Astrocyte (in vitro differentiated cells and primary cell): ENCODE measurements around the gene NLGN4Y. TPM values are rescaled to one million over a fixed set of nuclear protein-coding genes. Genes with fewer than 3 reads are reported as not detected.

Experiments
- DNase-seq: peaks from one replicate; pipeline ENCODE4 v3.0.0-alpha.2; 2010; ENCODE audit warnings: low read depth
- FAIRE-seq: peaks from 2 replicates; lab custom pipeline; 2011; peaks lifted over from hg19 to GRCh38; lab: Jason Lieb, UNC
- H2AFZ ChIP-seq: 2 replicates; pipeline ENCODE4 v1.6.0; 2012; ENCODE audit warnings: low read depth, low read length, inconsistent platforms
- H3K27ac ChIP-seq: 2 replicates; pipeline ENCODE4 v1.5.1; 2011; ENCODE audit warnings: low read depth, low read length, inconsistent platforms
- H3K27me3 ChIP-seq: 2 replicates; pipeline ENCODE4 v1.6.0; 2011; ENCODE audit warnings: low read length, inconsistent platforms; ENCODE audit not compliant: insufficient read depth
- H3K36me3 ChIP-seq: 2 replicates; pipeline ENCODE4 v1.5.1; 2011; ENCODE audit warnings: low read length, inconsistent platforms; ENCODE audit not compliant: insufficient read depth
- H3K4me1 ChIP-seq: 2 replicates; pipeline ENCODE4 v1.5.1; 2011; ENCODE audit warnings: low read length, inconsistent platforms; ENCODE audit not compliant: insufficient read depth
- H3K4me2 ChIP-seq: 2 replicates; pipeline ENCODE4 v1.6.0; 2012; ENCODE audit warnings: low read length, inconsistent platforms
- H3K4me3 ChIP-seq: 2 replicates; pipeline ENCODE4 v1.5.1; 2011; ENCODE audit warnings: low read depth, mild to moderate bottlenecking, low read length, inconsistent platforms; ENCODE audit not compliant: insufficient read depth
- H3K79me2 ChIP-seq: 2 replicates; pipeline ENCODE4 v1.6.0; 2012; ENCODE audit warnings: mild to moderate bottlenecking, low read length, inconsistent platforms; ENCODE audit not compliant: insufficient read depth
- H3K9ac ChIP-seq: 2 replicates; pipeline ENCODE4 v1.6.0; 2012; ENCODE audit warnings: mild to moderate bottlenecking, low read length, inconsistent platforms
- H3K9me3 ChIP-seq: 2 replicates; pipeline ENCODE4 v1.5.1; 2012; ENCODE audit warnings: low read depth, mild to moderate bottlenecking, low read length, inconsistent platforms; ENCODE audit not compliant: insufficient read depth
- H4K20me1 ChIP-seq: 2 replicates; pipeline ENCODE4 v1.6.0; 2012; ENCODE audit warnings: low read length, inconsistent platforms; ENCODE audit not compliant: insufficient read depth
- H3K27ac Mint-ChIP-seq: one replicate; pipeline ENCODE4 v1.8.0; 2021; ENCODE audit warnings: mild to moderate bottlenecking, mixed read lengths; ENCODE audit not compliant: unreplicated experiment
- H3K27me3 Mint-ChIP-seq: one replicate; pipeline ENCODE4 v1.8.0; 2021; ENCODE audit warnings: low read depth, mixed read lengths; ENCODE audit not compliant: unreplicated experiment
- H3K36me3 Mint-ChIP-seq: one replicate; pipeline ENCODE4 v1.8.0; 2021; ENCODE audit warnings: low read depth, mixed read lengths; ENCODE audit not compliant: unreplicated experiment
- H3K4me1 Mint-ChIP-seq: one replicate; pipeline ENCODE4 v1.8.0; 2021; ENCODE audit warnings: low read depth, mixed read lengths; ENCODE audit not compliant: unreplicated experiment
- H3K4me3 Mint-ChIP-seq: one replicate; pipeline ENCODE4 v1.8.0; 2021; ENCODE audit warnings: mild to moderate bottlenecking, moderate library complexity, mixed read lengths; ENCODE audit not compliant: unreplicated experiment
- H3K9me3 Mint-ChIP-seq: one replicate; pipeline ENCODE4 v1.8.0; 2021; ENCODE audit warnings: mild to moderate bottlenecking, mixed read lengths; ENCODE audit not compliant: unreplicated experiment
- EZH2 ChIP-seq: IDR thresholded peaks from 2 replicates; pipeline ENCODE4 v1.6.1; 2012; ENCODE audit warnings: mild to moderate bottlenecking, low read length, inconsistent platforms; ENCODE audit not compliant: insufficient read depth
- total RNA-seq: library from RNA; stranded (reverse); gene quantifications from 2 replicates; pipeline ENCODE4 v1.2.1, GENCODE V29; 2021
- TF ChIP-seq, protein P1 (sequence below): IDR thresholded peaks from 2 replicates; pipeline ENCODE4 v1.5.1; 2011; ENCODE audit warnings: low read depth, mild to moderate bottlenecking, inconsistent platforms, low read length, moderate library complexity; ENCODE audit not compliant: insufficient read depth

The NLGN4Y gene
- total RNA-seq, 1 donor from 2014 or later, result 19.7 TPM

DNA sequence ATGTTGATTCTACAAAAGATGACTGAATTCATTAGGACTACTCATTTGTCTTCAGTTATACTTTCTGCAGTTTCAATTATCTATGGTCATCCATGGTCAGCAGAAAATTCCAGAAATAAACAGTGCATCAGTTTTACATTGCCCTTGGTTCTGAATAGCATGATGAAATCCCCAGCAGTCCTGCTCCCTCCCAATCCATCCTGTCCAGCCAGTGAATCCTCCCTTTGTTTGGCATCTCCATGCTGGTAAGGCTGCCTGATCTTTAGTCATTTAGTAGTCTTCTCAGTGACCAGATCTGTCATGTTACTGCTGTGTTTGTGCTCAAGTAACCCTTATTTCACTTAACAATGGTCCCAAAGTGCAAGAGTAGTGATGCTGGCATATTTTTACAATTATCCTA, 239.3 kb downstream of the NLGN4Y start:
- H3K27ac Mint-ChIP-seq, result no peak overlapping the region
- Histone ChIP-seq H3K4me1 (no peaks in the 10 kb centered on the region), H4K20me1 (no peaks in the 10 kb centered on the region), H3K79me2 (no peaks in the 10 kb centered on the region), H3K4me2 (no peak overlapping the region), H3K27me3 (no peaks in the 10 kb centered on the region), H2AFZ (no peak overlapping the region), H3K9me3 (no peaks in the 10 kb centered on the region), H3K36me3 (no peaks in the 10 kb centered on the region), H3K9ac (no peak overlapping the region), H3K27ac (no peak overlapping the region), H3K4me3 (no peak overlapping the region)
- DNase-seq (no peak), FAIRE-seq (no peak)
- no peak overlapping the region for H3K4me3 Mint-ChIP-seq
- H3K36me3 Mint-ChIP-seq, result no peaks in the 10 kb centered on the region
- peaks cover 2% of the 10 kb centered on the region for H3K4me1 Mint-ChIP-seq
- no peaks in the 10 kb centered on the region for H3K9me3 Mint-ChIP-seq
- no peaks in the 10 kb centered on the region for H3K27me3 Mint-ChIP-seq
- no peak for TF ChIP-seq EZH2
- TF ChIP-seq, protein P1, sequence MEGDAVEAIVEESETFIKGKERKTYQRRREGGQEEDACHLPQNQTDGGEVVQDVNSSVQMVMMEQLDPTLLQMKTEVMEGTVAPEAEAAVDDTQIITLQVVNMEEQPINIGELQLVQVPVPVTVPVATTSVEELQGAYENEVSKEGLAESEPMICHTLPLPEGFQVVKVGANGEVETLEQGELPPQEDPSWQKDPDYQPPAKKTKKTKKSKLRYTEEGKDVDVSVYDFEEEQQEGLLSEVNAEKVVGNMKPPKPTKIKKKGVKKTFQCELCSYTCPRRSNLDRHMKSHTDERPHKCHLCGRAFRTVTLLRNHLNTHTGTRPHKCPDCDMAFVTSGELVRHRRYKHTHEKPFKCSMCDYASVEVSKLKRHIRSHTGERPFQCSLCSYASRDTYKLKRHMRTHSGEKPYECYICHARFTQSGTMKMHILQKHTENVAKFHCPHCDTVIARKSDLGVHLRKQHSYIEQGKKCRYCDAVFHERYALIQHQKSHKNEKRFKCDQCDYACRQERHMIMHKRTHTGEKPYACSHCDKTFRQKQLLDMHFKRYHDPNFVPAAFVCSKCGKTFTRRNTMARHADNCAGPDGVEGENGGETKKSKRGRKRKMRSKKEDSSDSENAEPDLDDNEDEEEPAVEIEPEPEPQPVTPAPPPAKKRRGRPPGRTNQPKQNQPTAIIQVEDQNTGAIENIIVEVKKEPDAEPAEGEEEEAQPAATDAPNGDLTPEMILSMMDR, result no peak

DNA sequence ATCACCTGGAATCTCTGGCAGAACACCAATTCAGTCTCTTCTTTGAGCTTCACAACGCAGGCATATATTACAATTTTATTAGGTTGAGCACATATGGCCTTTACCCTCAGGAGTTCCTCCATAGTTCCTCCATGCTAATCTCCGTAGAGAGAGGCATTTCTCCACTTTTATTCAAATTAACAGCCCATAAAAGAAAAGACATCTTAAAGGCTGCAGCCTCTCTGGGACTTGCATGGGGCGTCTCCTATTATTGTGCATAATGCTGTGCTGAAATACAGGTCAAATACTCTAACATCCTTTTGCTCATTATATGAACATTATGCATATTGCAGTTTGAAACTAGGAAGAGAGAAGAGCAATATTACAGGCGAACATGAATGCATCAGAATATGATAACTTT, 253.9 kb downstream of the NLGN4Y start:
- no peaks in the 10 kb centered on the region for H3K36me3 ChIP-seq
- no peak overlapping the region for H3K9ac ChIP-seq
- H4K20me1 ChIP-seq, result no peaks in the 10 kb centered on the region
- no peaks in the 10 kb centered on the region for H3K9me3 ChIP-seq
- no peaks in the 10 kb centered on the region for H3K27me3 ChIP-seq
- DNase-seq, result no peak
- Mint-ChIP-seq H3K4me1 (no peaks in the 10 kb centered on the region), H3K27me3 (no peaks in the 10 kb centered on the region), H3K4me3 (no peak overlapping the region), H3K9me3 (peaks cover 8% of the 10 kb centered on the region), H3K27ac (no peak overlapping the region), H3K36me3 (no peaks in the 10 kb centered on the region)
- H3K27ac ChIP-seq, result no peak overlapping the region
- no peak for FAIRE-seq
- H3K4me2 ChIP-seq, result no peak overlapping the region
- H2AFZ ChIP-seq, result no peak overlapping the region
- no peaks in the 10 kb centered on the region for H3K4me1 ChIP-seq
- H3K4me3 ChIP-seq, result no peak overlapping the region
- TF ChIP-seq, protein P1, result no peak
- no peak for TF ChIP-seq EZH2
- no peaks in the 10 kb centered on the region for H3K79me2 ChIP-seq

GRCh38 chrY:14793104-14793503, 268.8 kb downstream of the NLGN4Y start:
- H3K27ac ChIP-seq, result no peak overlapping the region
- FAIRE-seq (no peak), DNase-seq (no peak)
- H3K9me3 ChIP-seq, result no peaks in the 10 kb centered on the region
- H2AFZ ChIP-seq, result no peak overlapping the region
- no peak overlapping the region for H3K9ac ChIP-seq
- H3K4me1 ChIP-seq, result no peaks in the 10 kb centered on the region
- no peak overlapping the region for H3K4me3 ChIP-seq
- H3K4me2 ChIP-seq, result no peak overlapping the region
- Mint-ChIP-seq H3K27me3 (no peaks in the 10 kb centered on the region), H3K4me1 (no peaks in the 10 kb centered on the region), H3K27ac (no peak overlapping the region), H3K4me3 (no peak overlapping the region), H3K36me3 (no peaks in the 10 kb centered on the region), H3K9me3 (no peaks in the 10 kb centered on the region)
- H3K27me3 ChIP-seq, result no peaks in the 10 kb centered on the region
- H4K20me1 ChIP-seq, result no peaks in the 10 kb centered on the region
- TF ChIP-seq, protein P1, result no peak
- no peak for TF ChIP-seq EZH2
- no peaks in the 10 kb centered on the region for H3K36me3 ChIP-seq
- no peaks in the 10 kb centered on the region for H3K79me2 ChIP-seq
